ENCODE results near the gene STAU1.
"Not testable (repeated sequence)": the region's sequence is repeated elsewhere in the genome, so short reads cannot be mapped to it uniquely, and the experiment has no call there.

Gene STAU1

DNA sequence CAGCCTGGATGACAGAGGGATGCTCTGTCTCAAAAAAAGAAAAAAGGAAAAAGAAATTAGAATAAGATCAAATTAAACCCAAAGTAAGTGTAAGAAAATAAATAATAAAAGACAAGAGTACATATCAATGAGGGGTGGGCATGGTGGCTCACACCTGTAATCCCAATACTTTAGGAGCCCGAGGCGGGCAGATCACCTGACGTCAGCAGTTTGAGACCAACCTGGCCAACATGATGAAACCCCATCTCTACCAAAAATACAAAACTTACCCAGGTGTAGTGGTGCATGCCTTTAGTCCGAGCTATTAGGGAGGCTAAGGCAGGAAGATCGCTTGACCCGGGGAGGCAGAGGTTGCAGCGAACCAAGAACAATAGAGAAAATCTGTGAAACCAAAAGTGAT is 14.9 kb upstream of the STAU1 start:
- no peak for DNase-seq

DNA sequence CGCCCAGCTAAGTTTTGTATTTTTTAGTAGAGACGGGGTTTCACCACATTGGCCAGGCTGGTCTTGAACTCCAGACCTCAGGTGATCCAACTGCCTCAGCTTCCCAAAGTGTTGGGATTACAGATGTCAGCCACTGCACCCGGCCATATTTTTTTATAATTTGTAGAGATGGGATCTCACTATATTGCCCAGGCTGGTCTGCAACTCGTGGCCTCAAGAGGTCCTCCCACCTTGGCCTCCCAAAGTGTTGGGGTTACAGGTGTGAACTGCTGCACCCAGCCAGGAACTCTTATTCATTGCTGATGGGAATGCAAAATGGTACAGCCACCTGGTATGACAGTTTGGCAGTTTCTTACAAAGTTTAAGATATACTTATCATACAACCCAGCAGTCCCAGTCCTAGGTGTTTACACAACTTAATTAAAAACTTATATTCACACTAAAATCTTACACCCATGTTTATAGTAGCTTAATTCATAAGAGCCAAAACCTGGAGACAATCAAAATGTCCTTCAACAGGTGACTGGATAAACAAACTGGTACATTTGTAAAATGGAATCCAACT is 11.7 kb upstream of the STAU1 start:
- DNase-seq: no peak

DNA sequence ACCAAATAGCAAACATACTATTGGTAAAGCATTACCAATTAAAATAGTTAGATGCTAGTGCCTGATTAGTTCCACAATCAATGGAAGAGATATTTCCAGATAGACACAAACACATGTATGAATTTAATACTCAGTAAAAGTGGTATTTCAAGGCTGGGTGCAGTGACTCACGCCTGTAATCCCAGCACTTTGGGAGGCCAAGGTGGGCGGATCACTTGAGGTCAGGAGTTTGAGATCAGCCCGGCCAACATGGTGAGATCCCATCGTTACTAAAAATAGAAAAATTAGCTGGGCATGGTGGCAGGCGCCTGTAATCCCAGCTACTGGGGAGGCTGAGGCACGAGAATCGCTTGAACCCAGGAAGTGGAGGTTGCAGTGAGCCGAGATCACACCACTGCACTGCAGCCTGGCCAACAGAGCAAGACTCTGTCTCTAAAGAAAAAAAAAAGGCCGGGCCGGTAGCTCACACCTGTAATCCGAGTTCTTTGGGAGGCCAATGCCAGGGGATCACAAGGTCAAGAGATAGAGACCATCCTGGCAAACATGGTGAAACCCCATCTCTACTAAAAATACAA is 4.9 kb upstream of the STAU1 start:
- not testable (repeated sequence) for DNase-seq

DNA sequence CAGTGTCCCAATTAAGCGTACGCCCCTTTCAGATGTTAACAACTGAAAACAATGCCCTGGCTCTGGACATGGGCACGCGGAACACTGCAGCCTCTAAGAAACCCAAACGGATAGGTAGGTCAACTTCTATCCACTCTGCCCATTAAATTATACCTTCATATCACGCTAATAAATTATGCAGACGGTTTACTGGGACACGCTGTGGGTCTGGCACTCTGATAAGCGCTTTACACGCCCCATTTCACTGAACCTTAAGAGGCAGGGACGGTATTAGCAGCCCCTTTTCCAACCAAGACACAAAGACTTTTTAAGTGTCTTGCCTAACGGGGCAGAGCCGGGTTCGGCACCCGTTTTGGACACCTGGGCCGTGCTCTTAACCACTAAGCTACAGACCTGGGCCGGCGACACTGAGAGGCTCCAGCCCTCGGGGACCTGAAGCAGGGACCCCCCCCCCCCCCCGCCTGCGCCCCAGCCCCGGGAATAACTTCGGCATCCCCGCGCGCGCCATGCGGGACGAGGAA is 744 bp downstream of the STAU1 start:
- DNase-seq: peak in 1 of 4 experiments; percentile 33

DNA sequence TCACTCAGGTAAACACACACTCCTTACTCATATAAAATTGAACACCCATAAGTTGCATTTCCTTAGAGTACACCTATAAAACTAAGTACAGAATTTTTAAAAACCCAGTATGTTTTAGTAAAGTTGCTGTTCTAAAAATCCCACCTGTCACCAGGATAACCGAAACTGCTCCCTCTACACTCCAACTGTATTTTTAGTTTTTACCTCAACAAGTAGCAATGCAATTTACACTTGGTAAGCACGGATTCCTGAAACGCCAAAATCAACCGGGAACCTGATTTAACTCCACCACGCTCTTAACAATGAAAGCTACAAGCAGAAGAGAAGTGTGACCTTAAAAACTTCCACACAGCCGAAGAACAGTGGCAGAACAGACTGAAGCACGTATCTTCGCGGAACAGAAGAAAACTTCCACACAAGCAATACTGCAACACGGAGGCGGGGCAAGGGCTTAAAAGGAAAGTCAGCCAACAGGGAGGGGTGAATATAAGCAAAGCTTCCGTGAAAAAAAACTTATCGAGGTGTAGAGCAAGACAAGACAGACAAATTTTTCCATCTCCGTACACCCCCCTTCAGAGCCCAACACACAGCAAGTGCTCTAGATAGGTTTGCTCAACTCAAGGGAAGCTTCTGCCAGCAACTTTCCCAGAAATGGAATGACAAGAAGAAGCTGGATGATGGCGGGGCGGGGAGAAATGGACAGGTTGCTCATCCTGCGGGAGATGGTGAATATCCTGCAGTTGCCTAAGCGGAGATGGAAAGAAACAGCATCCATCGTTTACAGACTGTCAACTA is 1.4 kb downstream of the STAU1 start:
- DNase-seq: peak; percentile 8 to 47 (median 24)

DNA sequence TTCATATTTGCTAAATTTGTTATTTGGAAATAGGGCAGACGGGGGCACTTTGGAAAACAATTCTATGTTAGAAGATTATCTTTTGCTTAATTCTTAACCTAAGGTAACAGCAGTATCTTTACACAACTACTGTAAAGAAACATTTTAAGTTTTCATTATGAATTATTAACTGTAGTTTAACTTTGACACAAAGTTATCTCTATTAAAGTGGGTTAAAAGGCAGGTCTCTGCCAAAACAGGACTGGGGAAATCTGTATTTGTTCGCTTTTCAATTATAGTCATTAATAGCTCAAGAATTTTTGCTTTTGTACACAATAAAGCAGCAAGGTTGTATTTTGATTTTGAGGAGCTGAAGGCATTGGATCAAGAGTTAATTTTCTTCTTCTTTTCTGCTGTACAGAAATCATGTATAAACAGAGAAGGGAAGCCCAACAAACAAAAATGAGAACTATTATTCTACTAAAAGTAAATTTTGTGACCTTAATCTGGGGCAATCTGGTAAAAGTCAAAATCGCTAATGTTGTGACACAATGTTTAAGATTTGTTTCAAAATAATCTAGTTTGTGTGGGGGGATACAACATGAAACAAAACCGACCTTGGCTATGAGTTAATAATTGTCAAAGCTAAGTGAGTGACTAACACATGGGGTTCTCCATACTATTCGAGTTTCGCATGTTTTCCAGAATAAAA is 2.9 kb downstream of the STAU1 start:
- no peak for DNase-seq

DNA sequence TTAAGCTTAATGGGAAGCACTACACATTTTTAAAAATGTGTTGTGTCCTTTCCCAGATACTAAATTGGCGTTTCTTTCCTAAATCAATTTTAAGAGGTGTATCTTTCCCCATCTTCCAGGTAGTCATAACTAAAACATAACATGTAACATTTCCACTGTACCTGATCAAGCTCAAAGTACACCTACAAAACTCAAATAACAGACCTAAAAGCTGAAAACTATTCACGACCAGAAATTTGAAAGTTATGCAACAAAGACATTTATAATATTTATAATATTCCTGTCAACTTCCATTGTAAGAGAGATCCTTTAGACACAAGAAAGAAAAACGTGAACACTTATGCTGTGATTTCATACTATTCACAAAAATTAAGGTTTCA is 3.5 kb downstream of the STAU1 start:
- DNase-seq: no peak

DNA sequence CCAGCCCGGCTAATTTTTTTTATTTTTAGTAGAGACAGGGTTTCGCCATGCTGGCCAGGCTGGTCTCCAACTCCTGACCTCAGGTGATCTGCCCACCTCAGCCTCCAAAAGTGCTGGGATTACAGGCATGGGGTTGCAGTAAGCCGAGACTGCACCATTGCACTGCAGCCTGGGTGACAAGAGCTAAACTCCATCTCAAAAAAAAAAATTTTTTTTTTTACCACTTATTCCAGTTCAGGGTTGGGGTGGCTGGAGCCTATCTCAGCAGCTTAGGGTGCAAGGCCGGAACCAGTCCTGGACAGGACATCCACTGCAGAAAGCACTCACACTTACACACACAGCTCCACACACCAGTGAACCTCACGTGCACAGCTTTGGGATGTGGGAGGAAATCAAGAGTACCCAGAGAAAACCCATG is 4.0 kb downstream of the STAU1 start:
- not testable (repeated sequence) for DNase-seq

DNA sequence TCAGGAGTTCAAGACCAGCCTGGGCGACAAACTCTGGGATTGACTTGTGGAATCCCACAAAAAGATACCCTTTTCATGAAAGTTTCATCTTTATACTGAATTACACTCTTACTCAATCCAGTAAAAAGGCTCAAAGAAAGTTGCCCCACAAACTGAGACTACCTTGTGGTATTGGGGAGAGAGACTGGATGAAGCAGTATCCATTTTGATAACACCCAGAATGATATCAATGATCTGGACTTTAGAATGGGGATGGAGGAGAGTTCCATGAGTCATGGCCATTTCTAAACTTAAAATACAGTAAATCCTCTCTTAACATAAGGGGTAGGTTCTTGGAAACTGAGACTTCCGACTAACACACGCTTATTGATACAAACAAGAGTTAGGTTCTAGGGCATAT is 4.7 kb downstream of the STAU1 start:
- no peak for DNase-seq

DNA sequence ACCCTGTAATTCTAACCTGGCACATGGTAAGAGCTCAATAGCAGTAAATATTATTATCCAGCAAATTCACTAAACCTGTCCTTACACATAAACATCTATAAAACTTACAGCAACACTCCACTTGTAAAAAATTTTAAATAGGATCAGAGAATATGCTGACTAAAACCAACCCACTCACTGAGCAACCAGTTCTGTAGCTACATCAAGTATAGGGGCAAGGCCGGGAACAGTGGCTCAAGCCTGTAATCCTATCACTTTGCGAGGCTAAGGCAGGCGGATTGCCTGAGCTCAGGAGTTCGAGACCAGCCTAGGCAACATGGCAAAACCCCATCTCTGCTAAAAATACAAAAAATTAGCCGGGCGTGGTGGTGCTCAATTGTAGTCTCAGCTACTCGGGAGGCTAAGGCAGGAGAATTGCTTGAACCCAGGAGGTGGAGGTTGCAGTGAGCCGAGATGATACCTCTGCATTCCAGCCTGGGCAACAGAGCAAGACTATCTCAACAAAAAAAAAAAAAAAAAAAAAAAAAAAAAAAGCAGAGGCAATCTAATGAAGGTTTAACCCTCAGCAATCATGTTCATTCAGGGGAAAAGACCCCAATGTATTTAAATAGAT is 6.8 kb downstream of the STAU1 start:
- no peak for DNase-seq

DNA sequence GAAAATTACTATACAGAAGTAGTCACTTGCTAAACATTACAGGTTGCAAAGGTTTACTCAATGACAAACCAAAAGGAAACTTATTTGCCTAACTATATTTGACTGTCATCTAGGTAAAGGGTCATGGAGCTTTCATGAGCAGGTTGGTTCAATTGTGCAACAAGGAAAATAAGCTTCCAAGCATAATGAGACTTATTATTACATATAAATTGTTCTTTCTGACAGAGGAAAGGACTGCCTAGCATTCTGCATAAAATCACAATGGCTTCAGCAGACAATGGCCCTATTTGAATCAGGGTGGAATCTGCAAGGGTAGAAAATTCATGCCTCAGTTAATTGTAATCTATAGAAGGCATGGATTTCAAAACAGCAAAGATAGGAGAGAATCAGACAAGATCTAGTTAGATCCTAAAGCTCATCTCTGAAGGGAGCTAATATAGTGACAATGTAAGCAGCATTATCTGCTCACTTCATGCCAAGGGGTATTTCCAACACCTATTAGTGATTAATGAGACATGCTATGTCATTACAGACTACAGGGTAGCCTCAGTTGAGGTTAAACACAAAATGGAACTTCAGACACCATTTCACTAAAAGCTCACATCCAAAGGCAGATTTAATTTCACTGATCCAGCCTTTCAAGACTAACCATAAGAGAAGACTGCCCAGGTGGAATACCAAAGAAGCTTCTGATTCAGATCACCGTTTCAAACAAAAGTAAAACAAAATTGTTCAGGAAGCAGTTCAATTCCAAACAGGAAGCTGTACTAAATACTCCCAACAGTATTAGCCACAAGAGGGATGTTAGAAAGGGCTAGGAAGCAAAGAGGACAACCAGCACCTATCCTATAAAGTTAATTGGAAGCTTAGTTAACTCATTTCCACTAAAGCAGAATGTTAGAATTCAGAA is 8.5 kb downstream of the STAU1 start:
- DNase-seq: no peak

DNA sequence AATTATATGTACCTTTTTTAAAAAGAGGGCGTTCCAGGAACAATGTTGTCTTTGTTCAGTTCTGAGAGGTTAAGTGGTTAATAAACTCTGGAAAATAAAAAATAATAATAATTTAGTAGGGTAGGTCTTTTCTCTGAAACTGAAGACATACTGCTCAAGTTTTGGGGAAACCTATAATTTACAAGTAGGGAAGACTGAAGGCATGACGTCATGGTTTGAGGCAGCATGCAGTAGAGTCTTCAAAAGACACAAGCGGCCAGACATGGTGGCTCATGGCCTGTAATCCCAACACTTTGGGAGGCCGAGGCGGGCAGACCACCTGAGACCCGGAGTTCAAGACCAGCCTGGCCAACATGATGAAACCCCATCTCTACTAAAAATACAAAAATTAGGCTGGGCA is 14.0 kb downstream of the STAU1 start:
- DNase-seq: no peak

DNA sequence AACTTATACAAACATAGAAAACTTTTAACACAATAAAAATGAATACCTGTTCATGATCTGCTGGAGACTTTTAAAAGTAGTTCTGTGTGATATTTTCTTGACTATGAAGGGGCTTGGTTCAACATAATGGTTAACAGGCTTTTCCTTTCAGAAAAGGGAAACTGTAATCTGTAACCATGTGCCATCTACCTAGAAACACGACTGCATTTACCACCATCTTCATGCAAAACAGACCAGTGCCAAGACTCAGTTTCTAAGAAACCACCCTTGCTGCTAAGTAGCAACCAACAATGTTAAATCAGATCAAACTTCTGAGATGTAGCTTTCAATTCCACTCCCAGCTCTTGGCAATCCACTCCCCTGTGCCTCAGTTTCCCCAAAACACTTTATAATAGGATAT is 15.7 kb downstream of the STAU1 start:
- no peak for DNase-seq

DNA sequence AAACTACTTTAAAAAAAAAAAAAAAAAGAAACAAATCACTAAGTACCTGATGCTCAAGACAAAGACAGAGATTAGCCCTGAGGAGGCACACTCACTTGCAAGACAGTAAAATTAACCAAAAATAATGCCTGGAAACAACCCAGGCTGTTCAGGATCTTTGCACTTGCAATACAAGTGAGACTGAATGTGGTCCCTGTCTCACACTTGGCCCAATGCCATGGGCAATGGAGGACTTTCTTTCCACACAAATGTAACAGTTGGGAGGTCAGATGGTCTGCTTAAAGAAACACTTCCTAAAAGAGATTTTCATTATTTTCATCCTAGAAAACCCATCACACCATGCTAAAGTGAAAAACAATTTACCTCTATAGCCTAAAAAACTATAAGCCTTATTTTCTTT is 16.2 kb downstream of the STAU1 start:
- DNase-seq: no peak

DNA sequence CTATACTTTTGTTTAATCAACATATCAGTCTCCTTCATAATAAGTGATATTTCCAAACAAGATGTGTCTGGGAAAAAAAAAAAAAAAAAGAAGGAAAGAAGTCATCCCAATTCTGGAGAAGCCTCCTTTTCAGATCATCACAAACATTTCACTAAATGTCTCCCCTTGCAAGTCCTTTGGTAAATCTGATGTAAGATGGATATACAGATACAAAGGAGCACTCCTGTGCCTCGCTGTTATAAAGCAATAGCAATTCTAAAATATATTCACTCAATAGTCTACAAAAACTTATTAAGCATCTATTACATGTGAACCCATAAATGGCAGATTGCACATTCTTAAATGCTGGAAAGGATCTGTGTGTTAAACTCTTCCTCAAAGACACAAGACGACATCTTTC is 17.4 kb downstream of the STAU1 start:
- DNase-seq: no peak

DNA sequence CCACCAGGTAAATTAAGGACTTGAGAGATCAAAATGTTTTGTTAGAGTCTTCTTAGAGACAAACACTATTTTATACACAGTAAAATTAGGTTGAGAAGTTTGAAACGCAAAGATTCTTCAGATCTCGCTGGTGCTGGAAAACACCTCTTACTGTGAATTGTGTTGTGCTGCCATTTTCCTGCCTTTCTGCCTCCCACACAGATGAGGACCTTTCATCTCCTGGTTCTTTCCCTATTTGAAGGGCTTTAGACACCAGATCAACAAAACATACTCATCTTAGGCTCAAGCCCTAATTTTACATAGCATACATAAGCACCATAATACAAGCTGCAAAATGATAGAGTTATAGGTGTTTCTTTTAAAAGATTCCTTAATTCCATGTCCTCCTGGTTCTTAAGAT is 18.6 kb downstream of the STAU1 start:
- DNase-seq: no peak

DNA sequence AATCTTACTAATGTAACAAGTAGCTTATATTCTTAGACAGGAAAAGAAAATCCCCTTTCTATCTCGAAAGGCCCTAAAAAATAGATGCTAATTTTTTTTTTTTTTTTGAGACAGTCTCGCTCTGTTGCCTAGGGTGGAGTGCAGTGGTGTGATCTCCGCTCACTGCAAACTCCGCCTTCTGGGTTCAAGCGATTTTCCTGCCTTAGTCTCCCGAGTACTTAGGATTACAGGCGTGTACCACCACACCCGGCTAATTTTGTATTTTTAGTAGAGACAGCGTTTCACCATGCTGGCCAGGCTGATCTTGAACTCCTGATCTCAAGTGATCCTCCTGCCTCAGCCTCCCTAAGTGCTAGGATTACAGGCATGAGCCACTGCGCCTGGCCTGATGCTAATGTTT is 19.3 kb downstream of the STAU1 start:
- DNase-seq: not testable (repeated sequence)

DNA sequence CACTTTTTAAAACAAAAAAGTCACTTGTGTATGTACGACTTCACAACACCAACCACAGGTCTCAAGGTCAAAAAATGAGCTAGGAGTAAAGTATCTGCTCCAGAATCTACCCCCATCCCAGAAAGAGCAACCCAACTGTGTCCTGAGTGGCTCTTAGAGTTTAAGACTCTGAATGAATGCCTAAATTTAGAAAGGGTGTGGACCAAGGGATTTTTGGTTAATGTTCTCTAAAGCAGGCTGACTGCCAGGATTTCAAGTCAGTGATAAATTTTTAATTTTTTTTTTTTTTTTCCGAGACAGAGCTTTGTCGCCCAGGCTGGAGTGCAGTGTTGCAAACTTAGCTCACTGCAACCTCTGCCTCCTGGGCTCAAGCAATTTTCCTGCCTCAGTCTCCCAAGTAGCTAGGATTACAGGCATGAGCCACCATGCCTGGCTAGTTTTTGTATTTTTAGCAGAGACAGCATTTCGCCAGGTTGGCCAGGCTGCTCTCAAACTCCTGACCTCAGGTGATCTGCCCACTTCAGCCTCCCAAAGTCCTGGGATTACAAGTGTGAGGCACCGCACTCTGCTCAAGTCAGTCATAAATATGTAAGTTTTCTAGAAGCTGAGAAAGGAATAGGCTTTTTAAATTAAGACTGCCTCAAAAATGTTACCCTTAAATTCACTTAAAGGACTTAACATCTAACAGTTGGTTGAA is 20.2 kb downstream of the STAU1 start:
- DNase-seq: no peak

DNA sequence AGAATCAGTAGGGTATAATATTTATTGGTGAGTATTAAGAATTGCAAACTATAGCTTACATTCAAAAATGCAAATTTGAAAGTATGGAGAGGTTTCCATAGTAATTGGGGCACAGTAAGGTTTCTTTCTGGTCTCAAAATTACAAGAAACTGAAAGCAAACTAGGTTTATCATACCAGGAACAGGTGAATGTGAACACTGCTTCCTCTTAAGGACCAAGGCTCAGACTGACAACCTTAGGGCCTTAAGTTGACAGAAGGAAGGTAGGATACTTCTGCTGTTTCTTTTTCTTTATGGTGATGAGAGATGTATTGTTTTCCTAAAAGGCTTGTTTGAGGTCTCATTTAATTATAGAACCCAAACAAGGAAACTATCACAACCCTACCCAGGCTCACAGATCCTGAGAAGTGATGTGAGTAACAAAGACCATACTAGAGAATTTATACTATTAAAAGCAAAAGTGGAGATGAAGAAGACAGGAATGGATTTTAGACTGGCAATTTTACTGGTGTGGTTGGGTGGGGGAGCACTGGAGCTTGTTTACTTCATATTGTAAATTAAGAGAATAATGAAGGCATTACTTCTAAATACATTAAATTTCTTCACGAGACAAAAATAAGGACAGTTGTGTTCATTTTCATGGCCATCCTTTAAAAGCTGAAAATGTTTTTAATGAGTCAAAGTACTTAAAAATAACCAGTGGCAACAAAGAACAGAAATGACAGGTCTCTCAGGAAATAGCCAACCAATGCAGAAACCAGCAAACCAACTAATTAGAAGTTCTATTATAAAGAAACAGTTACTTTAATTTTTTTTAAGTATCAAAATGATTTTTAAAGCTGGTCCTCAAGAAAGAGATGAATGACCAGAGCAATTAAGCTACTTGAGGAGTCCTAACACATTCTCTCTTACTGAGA is 21.3 kb downstream of the STAU1 start:
- DNase-seq: no peak

DNA sequence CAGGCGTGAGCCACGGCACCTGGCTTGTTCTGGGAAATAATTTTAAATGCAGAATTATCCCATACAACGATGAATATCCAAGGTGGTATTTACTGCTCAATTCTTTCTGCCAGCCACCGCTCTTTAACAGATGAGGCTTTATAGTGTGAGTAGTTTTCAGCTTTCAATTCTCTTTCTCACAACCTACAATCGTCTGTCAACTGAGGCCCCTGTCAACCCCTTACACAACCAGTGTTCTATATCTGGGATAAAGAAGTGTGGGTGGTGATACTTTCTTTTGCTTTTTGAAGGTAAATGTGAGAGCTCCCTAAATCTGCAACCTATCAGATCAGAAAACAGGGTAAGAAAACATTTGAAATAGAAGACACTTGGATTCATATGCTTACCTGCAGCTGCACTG is 22.5 kb downstream of the STAU1 start:
- no peak for DNase-seq

All from activated naive CD4-positive, alpha-beta T cell (primary cell).